ACHN (cell line): Measurements from ENCODE around the gene HOXC4.

Source experiments
- DNase-seq: peaks from one replicate; pipeline ENCODE4 v3.0.0-alpha.2; 2015
- in situ Hi-C: cut with HindIII; loops from 2 replicates; pipeline ENCODE4 v1.10.0; 2017; ENCODE audit warnings: low sequenced_read_pairs, low pct_ligation_motif_present, low pct_unique_long_range_greater_than_20kb

HOXC4 gene

DNA sequence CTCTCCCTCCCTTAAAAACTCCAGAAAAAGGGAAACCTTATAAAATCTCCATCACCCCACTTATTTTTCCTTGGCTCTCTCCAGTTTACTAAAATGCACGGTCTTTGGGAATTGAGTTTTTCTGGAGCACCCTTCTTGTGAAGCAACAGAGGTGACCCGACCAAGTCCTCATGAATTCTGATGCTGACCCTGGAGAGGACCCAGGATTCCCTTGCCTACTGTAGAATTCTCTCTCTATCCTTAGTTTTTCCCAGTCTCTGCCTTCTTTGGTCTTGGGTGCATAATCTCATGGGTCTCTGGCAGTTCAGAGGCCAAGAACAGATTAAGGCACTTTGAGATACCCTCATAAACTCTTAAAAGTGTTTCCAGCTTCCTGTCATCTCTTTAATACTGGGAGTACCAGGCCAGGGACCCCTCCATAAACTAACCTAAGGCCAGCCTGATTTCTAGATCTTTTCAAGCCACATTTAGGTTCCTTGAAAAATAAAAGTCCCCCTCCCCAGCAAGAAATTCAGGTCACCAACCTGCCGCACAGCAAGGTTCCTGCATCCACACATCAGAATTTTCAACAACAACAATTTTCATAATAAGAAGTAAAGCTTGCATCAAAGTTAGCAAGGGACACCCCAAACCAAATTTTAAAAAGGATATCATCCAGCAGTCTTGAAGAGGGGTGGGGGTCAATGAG lies 5.1 kb upstream of the HOXC4 start:
- in situ Hi-C loops, result no loop called here
- DNase-seq, result no peak

DNA sequence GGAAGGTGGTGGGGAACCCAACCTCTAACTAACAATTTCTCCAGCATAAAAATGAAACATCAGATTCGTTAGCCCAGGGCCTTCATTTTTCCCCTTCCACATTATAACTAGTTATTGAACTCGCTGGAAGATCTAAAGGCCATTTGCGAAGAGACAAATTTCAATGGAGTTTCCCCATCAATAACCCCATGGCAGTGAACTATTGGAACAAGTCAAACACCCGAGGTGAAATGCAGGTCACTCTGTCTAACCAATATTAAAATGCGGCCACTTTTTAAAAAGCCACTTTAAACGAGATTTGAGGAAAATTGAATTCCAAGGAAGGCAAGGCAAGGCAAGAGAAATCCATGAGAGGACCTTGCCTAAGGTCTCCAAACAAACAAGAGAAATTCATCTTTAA lies 4.5 kb upstream of the HOXC4 start:
- in situ Hi-C loops, result no loop called here
- DNase-seq, result no peak

DNA sequence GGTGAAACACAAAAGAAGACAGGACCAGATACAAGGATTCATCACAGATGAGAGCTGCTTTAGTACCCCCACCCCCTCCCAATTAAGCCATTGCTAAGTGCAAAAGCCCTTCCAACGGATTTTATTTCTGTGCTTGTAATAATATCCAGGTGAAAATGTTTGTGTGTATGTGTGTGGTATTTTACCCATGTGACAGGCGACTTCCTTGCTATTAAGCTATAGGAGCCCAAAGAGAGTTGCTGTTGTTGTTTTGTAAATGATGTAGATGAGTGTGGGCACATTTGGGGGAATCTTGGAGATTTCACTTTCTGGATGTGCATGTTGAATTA lies 3.2 kb upstream of the HOXC4 start:
- in situ Hi-C loops, result no loop called here
- no peak for DNase-seq

DNA sequence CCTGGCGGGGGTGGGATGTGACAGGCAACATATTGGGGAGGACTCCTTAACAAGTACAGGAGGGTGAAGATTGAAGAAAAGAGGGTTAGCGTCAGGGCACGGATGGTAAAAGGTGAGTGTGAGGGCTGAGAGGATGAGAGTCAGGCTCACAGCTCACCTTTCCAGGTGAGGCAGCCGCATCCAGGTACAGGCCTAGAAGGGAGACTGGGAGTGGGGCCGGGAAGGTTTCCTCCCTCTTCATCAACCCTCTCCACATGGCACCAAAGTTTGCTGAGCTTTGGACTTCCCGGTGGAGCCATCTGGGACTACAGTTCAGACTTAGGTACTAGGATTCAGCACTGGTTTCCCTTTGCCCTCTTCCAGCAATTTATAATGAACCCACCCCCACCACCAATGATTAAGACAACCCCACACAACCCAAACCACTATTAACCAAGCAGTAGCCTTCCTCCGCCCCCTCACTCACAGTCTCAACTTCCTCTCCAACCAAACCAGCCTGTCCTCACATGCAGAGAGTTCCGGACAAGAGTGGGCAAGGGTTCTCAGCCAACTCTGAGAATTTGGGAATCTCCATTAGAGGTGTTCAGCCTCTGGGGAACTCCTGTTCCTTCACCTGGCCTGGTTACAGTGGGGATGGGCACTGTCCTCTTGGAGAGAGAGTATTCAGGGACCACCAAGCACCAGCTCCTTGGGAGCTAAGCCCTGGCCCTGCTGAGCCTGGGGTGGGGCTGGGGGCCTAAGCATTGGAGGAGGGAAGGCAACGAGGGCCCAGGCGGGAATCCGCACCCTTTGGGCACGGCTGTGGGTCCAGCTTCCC lies 2.4 kb upstream of the HOXC4 start:
- no peak for DNase-seq
- in situ Hi-C loops, result no loop called here

DNA sequence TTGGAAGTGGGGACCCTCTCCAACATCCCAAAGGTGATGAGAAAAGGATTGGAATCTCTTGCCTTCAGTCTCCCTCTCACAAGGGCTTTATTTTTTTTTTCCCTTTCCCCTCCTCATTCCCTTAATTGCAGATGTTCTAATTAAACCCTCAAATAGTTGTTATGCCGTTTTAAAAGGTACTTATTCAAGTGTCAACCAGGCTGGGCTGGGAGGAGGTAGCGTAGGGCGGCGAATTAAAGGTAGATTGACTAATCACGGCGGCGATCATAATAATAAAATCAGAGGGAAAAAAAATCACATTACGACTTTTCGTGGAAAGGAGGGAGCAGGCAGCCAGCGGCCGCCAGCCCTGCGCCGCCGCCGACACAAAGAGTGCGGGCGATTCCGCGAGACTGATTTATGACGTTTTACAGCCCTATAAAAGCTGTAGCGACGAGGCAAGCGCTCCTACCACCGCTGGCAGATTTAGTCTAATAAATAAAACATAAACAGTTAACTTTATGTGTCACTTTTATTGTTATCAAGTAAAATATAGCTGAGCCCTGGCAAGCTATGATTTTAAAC lies 1.7 kb upstream of the HOXC4 start:
- in situ Hi-C loops, result no loop called here
- no peak for DNase-seq

DNA sequence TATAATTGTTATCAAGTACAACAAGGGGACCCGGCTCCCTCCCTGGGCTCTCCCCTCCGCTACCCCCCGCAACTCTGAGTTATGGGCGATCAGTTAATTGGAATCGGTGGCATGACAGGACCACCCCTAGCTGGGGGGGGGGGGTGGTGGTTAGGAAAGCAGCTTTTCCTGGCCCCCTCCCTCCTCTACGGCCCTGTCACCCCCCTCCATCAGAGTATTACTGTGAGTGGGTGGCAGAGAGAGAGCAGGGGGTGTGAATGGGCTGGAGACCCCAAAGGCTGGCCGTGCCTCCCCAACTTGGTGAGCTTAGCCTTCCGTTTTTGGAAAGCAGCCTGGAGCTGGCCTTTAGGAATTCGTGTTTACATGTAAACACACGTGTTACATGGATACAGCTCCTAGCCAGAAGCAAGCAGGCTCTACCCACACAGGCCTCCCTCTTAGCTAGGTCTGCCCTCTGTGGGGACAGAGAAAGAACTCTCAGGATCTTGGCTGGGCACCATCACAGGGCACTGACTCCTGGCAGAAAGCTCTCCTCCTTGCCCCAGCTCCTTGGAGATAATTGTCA lies 1.1 kb upstream of the HOXC4 start:
- no peak for DNase-seq
- in situ Hi-C loops, result no loop called here

- peak; percentile 53 for DNase-seq
- in situ Hi-C loops, result no loop called here
Observed at GRCh38 chr12:54053003-54053750, 458 bp upstream of the HOXC4 start.

GRCh38 chr12:54054742-54055194 lies 1.1 kb downstream of the HOXC4 start:
- in situ Hi-C loops, result no loop called here
- no peak for DNase-seq

- no peak for DNase-seq
- in situ Hi-C loops, result no loop called here
Observed at GRCh38 chr12:54055552-54055951, 1.9 kb downstream of the HOXC4 start.

DNA sequence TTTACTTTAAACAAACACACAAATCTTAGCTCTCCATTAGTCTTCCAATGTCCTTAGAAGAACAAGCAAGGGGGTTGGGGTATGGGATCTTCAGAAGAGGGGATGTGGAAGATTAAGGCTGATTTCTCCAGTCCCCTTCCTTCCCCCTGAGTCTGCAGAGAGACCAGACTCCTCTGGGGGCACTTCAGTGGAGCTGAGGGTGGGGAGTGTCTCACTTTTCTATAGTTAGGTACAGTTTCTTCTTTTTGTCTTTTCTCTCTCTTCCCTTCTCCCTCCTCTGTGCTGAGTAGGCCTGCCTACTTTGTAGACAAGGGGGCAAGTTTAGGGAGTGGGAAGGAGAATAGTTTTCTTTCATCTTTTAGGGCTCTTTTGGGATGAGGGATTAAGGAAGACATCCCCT lies 2.5 kb downstream of the HOXC4 start:
- DNase-seq, result no peak
- in situ Hi-C loops, result no loop called here

- in situ Hi-C loops, result no loop called here
- DNase-seq, result no peak
Observed at GRCh38 chr12:54058128-54058768, 4.6 kb downstream of the HOXC4 start.

GRCh38 chr12:54059668-54060067 lies 6.0 kb downstream of the HOXC4 start:
- in situ Hi-C loops, result no loop called here
- DNase-seq, result no peak

GRCh38 chr12:54060174-54060974 lies 6.7 kb downstream of the HOXC4 start:
- in situ Hi-C loops, result no loop called here

GRCh38 chr12:54060975-54061778 lies 7.5 kb downstream of the HOXC4 start:
- in situ Hi-C loops, result no loop called here
- no peak for DNase-seq

More at GRCh38 chr12:54060174-54060974, 6.7 kb downstream of the HOXC4 start:
- DNase-seq, result no peak

- in situ Hi-C loops, result no loop called here
- DNase-seq, result no peak
Observed at GRCh38 chr12:54065677-54066076, 12.0 kb downstream of the HOXC4 start.

- DNase-seq, result no peak
- in situ Hi-C loops, result no loop called here
Observed at GRCh38 chr12:54066408-54066807, 12.8 kb downstream of the HOXC4 start.
